Keratinocyte (primary cell): ENCODE results near the gene ZNF497.

Experiments
- EZH2 ChIP-seq: IDR thresholded peaks from one replicate; pipeline ENCODE4 v1.6.1; 2012; ENCODE audit warnings: inconsistent platforms, mild to moderate bottlenecking, low read length, moderate library complexity
- TF ChIP-seq, protein P1 (sequence below), 3 experiments: IDR thresholded peaks in 1 of 3; conservative IDR thresholded peaks in 1 of 3; optimal IDR thresholded peaks in 1 of 3; 2 replicates in 2 of 3; 3 replicates in 1 of 3; pipeline versions ENCODE3 to v1.5.1; 2011; ENCODE audit warnings: low read length in 3 of 3, mild to moderate bottlenecking in 3 of 3, moderate library complexity in 2 of 3, control low read depth in 1 of 3, inconsistent platforms in 1 of 3; ENCODE audit not compliant: insufficient read depth in 2 of 3; ENCODE audit errors: extremely low read depth in 1 of 3

- no peak for TF ChIP-seq EZH2
- TF ChIP-seq, protein P1, sequence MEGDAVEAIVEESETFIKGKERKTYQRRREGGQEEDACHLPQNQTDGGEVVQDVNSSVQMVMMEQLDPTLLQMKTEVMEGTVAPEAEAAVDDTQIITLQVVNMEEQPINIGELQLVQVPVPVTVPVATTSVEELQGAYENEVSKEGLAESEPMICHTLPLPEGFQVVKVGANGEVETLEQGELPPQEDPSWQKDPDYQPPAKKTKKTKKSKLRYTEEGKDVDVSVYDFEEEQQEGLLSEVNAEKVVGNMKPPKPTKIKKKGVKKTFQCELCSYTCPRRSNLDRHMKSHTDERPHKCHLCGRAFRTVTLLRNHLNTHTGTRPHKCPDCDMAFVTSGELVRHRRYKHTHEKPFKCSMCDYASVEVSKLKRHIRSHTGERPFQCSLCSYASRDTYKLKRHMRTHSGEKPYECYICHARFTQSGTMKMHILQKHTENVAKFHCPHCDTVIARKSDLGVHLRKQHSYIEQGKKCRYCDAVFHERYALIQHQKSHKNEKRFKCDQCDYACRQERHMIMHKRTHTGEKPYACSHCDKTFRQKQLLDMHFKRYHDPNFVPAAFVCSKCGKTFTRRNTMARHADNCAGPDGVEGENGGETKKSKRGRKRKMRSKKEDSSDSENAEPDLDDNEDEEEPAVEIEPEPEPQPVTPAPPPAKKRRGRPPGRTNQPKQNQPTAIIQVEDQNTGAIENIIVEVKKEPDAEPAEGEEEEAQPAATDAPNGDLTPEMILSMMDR (optimal IDR thresholded peaks at IDR 0.05 in 1 of 3, IDR thresholded peaks at IDR 0.05 in 1 of 3, conservative IDR thresholded peaks at IDR 0.05 in 1 of 3; ENCODE audit: extremely low read depth in 1 of 3, insufficient read depth in 2 of 3, low read length in 3 of 3), result no peak
These were observed 46.6 kb upstream of the ZNF497 start for GRCh38 chr19:58409010-58409790.
